Measurements from ENCODE around the gene SCNN1A. TPM values are rescaled to one million over a fixed set of nuclear protein-coding genes. Genes with fewer than 3 reads are reported as not detected.

SCNN1A gene
- total and polyA plus RNA-seq, 2 experiments from 2014 or later: 21.7 to 28.4 TPM

DNA sequence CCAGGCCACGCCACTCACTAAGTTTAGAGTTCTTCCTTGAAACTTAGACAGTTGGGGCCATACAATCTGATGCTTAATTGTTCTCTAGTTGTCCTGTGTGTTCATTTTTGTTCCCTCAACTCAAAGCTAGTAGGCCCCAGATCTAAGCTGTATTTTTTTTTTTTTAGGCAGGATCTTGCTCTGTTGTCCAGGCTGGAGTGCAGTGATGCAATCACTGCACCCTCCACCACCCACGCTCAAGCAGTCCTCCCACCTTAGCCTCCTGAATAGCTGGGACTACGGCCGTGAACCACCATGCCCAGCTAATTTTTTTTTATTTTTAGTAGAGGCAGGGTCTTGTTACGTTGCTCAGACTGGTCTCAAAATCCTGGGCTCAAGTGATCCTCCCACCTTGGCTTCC lies 41.0 kb downstream of the SCNN1A start:
- H2AFZ ChIP-seq: no peak overlapping the region
- H3K4me2 ChIP-seq: peak overlapping the region; percentile 82
- no peaks in the 10 kb centered on the region for H3K9me2 ChIP-seq (replicated peaks; ENCODE audit: insufficient read depth)
- H3K4me1 ChIP-seq (ENCODE audit: insufficient read depth): peaks cover 46% of the 10 kb centered on the region
- no peaks in the 10 kb centered on the region for H3K27me3 ChIP-seq
- WGBS (ENCODE audit: low lambda C conversion rate, missing lambda C conversion rate): 76% methylated on average over 5 of the region's 5 CpGs
- peaks cover 16% of the 10 kb centered on the region for H4K20me1 ChIP-seq (ENCODE audit: insufficient read depth, poor library complexity, severe bottlenecking)
- TF ChIP-seq EZH2 (IDR thresholded peaks at IDR 0.05; ENCODE audit: borderline replicate concordance) (no peak), EZH2phosphoT487 (IDR thresholded peaks at IDR 0.05; ENCODE audit: low read depth, severe bottlenecking, unreplicated experiment) (no peak)
- TF ChIP-seq, protein P1, sequence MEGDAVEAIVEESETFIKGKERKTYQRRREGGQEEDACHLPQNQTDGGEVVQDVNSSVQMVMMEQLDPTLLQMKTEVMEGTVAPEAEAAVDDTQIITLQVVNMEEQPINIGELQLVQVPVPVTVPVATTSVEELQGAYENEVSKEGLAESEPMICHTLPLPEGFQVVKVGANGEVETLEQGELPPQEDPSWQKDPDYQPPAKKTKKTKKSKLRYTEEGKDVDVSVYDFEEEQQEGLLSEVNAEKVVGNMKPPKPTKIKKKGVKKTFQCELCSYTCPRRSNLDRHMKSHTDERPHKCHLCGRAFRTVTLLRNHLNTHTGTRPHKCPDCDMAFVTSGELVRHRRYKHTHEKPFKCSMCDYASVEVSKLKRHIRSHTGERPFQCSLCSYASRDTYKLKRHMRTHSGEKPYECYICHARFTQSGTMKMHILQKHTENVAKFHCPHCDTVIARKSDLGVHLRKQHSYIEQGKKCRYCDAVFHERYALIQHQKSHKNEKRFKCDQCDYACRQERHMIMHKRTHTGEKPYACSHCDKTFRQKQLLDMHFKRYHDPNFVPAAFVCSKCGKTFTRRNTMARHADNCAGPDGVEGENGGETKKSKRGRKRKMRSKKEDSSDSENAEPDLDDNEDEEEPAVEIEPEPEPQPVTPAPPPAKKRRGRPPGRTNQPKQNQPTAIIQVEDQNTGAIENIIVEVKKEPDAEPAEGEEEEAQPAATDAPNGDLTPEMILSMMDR (IDR thresholded peaks at IDR 0.05; ENCODE audit: poor library complexity): no peak
- H3K4me3 ChIP-seq: no peak overlapping the region
- H3K79me2 ChIP-seq: peaks cover 69% of the 10 kb centered on the region
- DNase-seq (ENCODE audit: low spot score): no peak
- peak overlapping the region; percentile 99 for H3K27ac ChIP-seq
- no peaks in the 10 kb centered on the region for H3K9me3 ChIP-seq (ENCODE audit: low read depth)
- H3K36me3 ChIP-seq (replicated peaks; ENCODE audit: insufficient read depth, low read depth): peaks cover 4% of the 10 kb centered on the region

DNA sequence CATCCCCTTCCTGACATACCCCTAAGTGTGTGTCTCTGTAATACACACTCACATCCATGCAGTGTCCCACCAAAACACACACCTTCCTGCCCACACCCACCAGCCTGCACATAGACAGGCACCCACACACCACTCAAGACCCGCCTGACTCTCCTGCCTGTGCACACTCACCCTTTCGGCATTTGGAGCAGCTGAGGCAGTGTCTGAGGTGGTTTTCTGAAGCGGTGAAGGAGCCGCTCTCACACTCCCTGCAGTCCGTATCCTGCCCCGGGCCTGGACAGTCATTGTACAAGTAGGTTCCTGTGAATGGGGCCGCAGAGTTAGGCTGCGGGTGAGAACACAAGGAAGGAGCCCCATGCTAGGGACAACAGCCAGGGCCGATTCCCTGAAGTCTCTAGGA lies 41.8 kb downstream of the SCNN1A start:
- TF ChIP-seq, protein P1 (IDR thresholded peaks at IDR 0.05; ENCODE audit: poor library complexity): no peak
- no peak for TF ChIP-seq EZH2 (IDR thresholded peaks at IDR 0.05; ENCODE audit: borderline replicate concordance)
- TF ChIP-seq EZH2phosphoT487 (IDR thresholded peaks at IDR 0.05; ENCODE audit: low read depth, severe bottlenecking, unreplicated experiment): no peak
- Histone ChIP-seq H3K9me2 (replicated peaks; ENCODE audit: insufficient read depth) (no peaks in the 10 kb centered on the region), H3K36me3 (replicated peaks; ENCODE audit: insufficient read depth, low read depth) (peaks cover 9% of the 10 kb centered on the region), H4K20me1 (ENCODE audit: insufficient read depth, poor library complexity, severe bottlenecking) (peaks cover 10% of the 10 kb centered on the region), H3K4me1 (ENCODE audit: insufficient read depth) (peaks cover 38% of the 10 kb centered on the region), H3K27me3 (no peaks in the 10 kb centered on the region), H3K27ac (peak overlapping the region; percentile 99), H3K9me3 (ENCODE audit: low read depth) (no peaks in the 10 kb centered on the region), H3K4me2 (no peak overlapping the region), H3K79me2 (peaks cover 61% of the 10 kb centered on the region), H3K4me3 (no peak overlapping the region), H2AFZ (no peak overlapping the region)
- DNase-seq (ENCODE audit: low spot score): no peak
- WGBS (ENCODE audit: low lambda C conversion rate, missing lambda C conversion rate): 94% methylated on average over 9 of the region's 9 CpGs

DNA sequence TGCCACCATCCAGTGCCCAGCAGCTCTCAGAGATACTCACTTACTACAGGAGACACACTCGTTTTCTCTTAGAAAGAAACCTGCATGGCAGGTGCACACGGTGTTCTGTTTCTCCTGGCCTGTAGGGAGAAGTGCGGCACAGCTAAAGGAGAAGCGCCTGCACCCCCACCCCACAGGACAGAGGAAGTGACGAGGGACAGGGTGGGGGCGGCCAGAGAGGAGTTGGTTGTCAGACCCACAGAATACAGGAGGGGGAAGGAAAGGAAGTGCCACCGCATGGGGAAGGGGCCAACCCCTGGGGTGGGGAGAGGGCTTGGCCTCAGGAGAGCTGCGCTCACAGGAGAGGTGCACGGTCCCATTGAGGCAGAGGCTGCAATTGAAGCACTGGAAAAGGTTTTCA lies 42.3 kb downstream of the SCNN1A start:
- WGBS (ENCODE audit: low lambda C conversion rate, missing lambda C conversion rate): 95% methylated on average over 9 of the region's 9 CpGs
- H3K36me3 ChIP-seq (replicated peaks; ENCODE audit: insufficient read depth, low read depth): peaks cover 9% of the 10 kb centered on the region
- H3K4me1 ChIP-seq (ENCODE audit: insufficient read depth): peaks cover 34% of the 10 kb centered on the region
- no peak overlapping the region for H3K27ac ChIP-seq
- no peak overlapping the region for H2AFZ ChIP-seq
- H4K20me1 ChIP-seq (ENCODE audit: insufficient read depth, poor library complexity, severe bottlenecking): peaks cover 10% of the 10 kb centered on the region
- no peaks in the 10 kb centered on the region for H3K9me2 ChIP-seq (replicated peaks; ENCODE audit: insufficient read depth)
- no peak for TF ChIP-seq EZH2 (IDR thresholded peaks at IDR 0.05; ENCODE audit: borderline replicate concordance)
- TF ChIP-seq, protein P1 (IDR thresholded peaks at IDR 0.05; ENCODE audit: poor library complexity): no peak
- DNase-seq (ENCODE audit: low spot score): no peak
- no peak overlapping the region for H3K4me2 ChIP-seq
- H3K27me3 ChIP-seq: no peaks in the 10 kb centered on the region
- H3K4me3 ChIP-seq: no peak overlapping the region
- H3K9me3 ChIP-seq (ENCODE audit: low read depth): no peaks in the 10 kb centered on the region
- H3K79me2 ChIP-seq: peaks cover 56% of the 10 kb centered on the region

DNA sequence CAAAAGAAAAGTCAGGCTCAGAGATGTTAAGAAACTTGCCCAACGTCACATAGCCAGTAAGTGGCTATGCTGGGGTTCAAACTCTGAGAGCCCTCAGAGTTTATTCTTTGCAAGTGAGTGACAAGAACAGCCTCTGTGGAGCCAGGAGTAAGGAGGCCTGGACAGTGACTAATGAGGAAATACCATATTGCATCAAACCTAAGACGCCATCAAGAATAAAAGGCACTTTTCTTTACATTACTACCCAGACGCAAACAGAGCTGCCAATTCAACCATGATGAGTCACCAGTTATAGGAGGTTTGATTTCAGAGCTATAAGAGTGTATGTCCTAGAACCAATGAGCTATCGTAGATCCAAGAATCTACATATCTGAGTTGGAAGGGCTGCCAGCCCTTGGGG lies 42.9 kb downstream of the SCNN1A start:
- H3K4me2 ChIP-seq: no peak overlapping the region
- TF ChIP-seq EZH2 (IDR thresholded peaks at IDR 0.05; ENCODE audit: borderline replicate concordance): no peak
- TF ChIP-seq, protein P1 (IDR thresholded peaks at IDR 0.05; ENCODE audit: poor library complexity): no peak
- H3K79me2 ChIP-seq: peaks cover 50% of the 10 kb centered on the region
- H3K36me3 ChIP-seq (replicated peaks; ENCODE audit: insufficient read depth, low read depth): peaks cover 9% of the 10 kb centered on the region
- no peak overlapping the region for H3K4me3 ChIP-seq
- no peaks in the 10 kb centered on the region for H3K27me3 ChIP-seq
- no peak for DNase-seq (ENCODE audit: low spot score)
- no peaks in the 10 kb centered on the region for H3K9me3 ChIP-seq (ENCODE audit: low read depth)
- peaks cover 28% of the 10 kb centered on the region for H3K4me1 ChIP-seq (ENCODE audit: insufficient read depth)
- no peak overlapping the region for H3K27ac ChIP-seq
- 91% methylated on average over 4 of the region's 4 CpGs for WGBS (ENCODE audit: low lambda C conversion rate, missing lambda C conversion rate)
- H2AFZ ChIP-seq: no peak overlapping the region
- peaks cover 10% of the 10 kb centered on the region for H4K20me1 ChIP-seq (ENCODE audit: insufficient read depth, poor library complexity, severe bottlenecking)
- no peaks in the 10 kb centered on the region for H3K9me2 ChIP-seq (replicated peaks; ENCODE audit: insufficient read depth)
